CD4-positive, alpha-beta T cell treated with Interleukin-17A for 4 hours (primary cell): ENCODE data around the gene KCNJ3.

ENCODE experiments used
- DNase-seq: peaks from one replicate; pipeline ENCODE4 v3.0.0-alpha.2; 2020; ENCODE audit warnings: mixed read lengths

The KCNJ3 gene

GRCh38 chr2:154698296-154698720 lies at the start of gene KCNJ3:
TSS of gene KCNJ3 (plus strand) at chr2:154698695. CDS start at chr2:154698776, 81 bp downstream.
- no peak for DNase-seq

- DNase-seq = no peak
Measured at GRCh38 chr2:154655499-154655898, 43.0 kb upstream of the KCNJ3 start.

GRCh38 chr2:154658854-154659253 lies 39.6 kb upstream of the KCNJ3 start:
- no peak for DNase-seq

GRCh38 chr2:154664248-154664647 lies 34.2 kb upstream of the KCNJ3 start:
- no peak for DNase-seq

- no peak for DNase-seq
Measured at GRCh38 chr2:154670083-154670482, 28.4 kb upstream of the KCNJ3 start.

- DNase-seq = no peak
Measured at GRCh38 chr2:154673694-154674093, 24.8 kb upstream of the KCNJ3 start.

GRCh38 chr2:154677401-154677800 lies 21.1 kb upstream of the KCNJ3 start:
- DNase-seq = no peak

- no peak for DNase-seq
Measured at GRCh38 chr2:154681741-154682140, 16.8 kb upstream of the KCNJ3 start.

GRCh38 chr2:154686162-154686561 lies 12.3 kb upstream of the KCNJ3 start:
- DNase-seq = no peak

GRCh38 chr2:154688373-154688772 lies 10.1 kb upstream of the KCNJ3 start:
- no peak for DNase-seq

GRCh38 chr2:154689158-154689557 lies 9.3 kb upstream of the KCNJ3 start:
- no peak for DNase-seq

- DNase-seq = no peak
Measured at GRCh38 chr2:154692927-154693326, 5.6 kb upstream of the KCNJ3 start.

GRCh38 chr2:154693741-154694340 lies 4.7 kb upstream of the KCNJ3 start:
- no peak for DNase-seq

GRCh38 chr2:154694881-154695280 lies 3.6 kb upstream of the KCNJ3 start:
- DNase-seq = no peak

GRCh38 chr2:154696369-154696768 lies 2.1 kb upstream of the KCNJ3 start:
- DNase-seq = no peak

- no peak for DNase-seq
Measured at GRCh38 chr2:154696810-154697417, 1.6 kb upstream of the KCNJ3 start.

GRCh38 chr2:154697418-154698252 lies 860 bp upstream of the KCNJ3 start:
- no peak for DNase-seq

- no peak for DNase-seq
Measured at GRCh38 chr2:154698721-154699574, 453 bp downstream of the KCNJ3 start.

- DNase-seq = no peak
Measured at GRCh38 chr2:154699575-154699930, 1.1 kb downstream of the KCNJ3 start.

- DNase-seq = no peak
Measured at GRCh38 chr2:154700136-154700535, 1.6 kb downstream of the KCNJ3 start.

GRCh38 chr2:154704991-154705390 lies 6.5 kb downstream of the KCNJ3 start:
- DNase-seq = no peak

- no peak for DNase-seq
Measured at GRCh38 chr2:154706660-154707059, 8.2 kb downstream of the KCNJ3 start.

GRCh38 chr2:154707994-154708575 lies 9.6 kb downstream of the KCNJ3 start:
- no peak for DNase-seq
